Fibroblast of villous mesenchyme (primary cell): ENCODE measurements around the gene TNK2. TPM values are rescaled to one million over a fixed set of nuclear protein-coding genes. Genes with fewer than 3 reads are reported as not detected.
"Not testable (repeated sequence)": the region's sequence is repeated elsewhere in the genome, so short reads cannot be mapped to it uniquely, and the experiment has no call there.

Source experiments
- DNase-seq: peaks from one replicate; pipeline ENCODE4 v3.0.0-alpha.2; 2010; ENCODE audit warnings: low read depth
- H3K4me3 ChIP-seq: 2 replicates; pipeline ENCODE4 v1.5.1; 2011; ENCODE audit warnings: low read depth, mild to moderate bottlenecking, low read length
- total RNA-seq: library from RNA; depleted of rRNA; stranded (reverse); fragments of >200 nt; gene quantifications from 2 replicates; pipeline ENCODE4 v1.2.3, GENCODE V29; 2012
- TF ChIP-seq, protein P1 (sequence below): IDR thresholded peaks from 2 replicates; pipeline ENCODE4 v1.5.1; 2012; ENCODE audit warnings: low read depth, mild to moderate bottlenecking, low read length; ENCODE audit not compliant: insufficient read depth

The TNK2 gene
- total RNA-seq, 1 donor, result 12.1 TPM

GRCh38 chr3:195916291-195916690 is 7.9 kb upstream of the TNK2 start:
- TF ChIP-seq, protein P1, sequence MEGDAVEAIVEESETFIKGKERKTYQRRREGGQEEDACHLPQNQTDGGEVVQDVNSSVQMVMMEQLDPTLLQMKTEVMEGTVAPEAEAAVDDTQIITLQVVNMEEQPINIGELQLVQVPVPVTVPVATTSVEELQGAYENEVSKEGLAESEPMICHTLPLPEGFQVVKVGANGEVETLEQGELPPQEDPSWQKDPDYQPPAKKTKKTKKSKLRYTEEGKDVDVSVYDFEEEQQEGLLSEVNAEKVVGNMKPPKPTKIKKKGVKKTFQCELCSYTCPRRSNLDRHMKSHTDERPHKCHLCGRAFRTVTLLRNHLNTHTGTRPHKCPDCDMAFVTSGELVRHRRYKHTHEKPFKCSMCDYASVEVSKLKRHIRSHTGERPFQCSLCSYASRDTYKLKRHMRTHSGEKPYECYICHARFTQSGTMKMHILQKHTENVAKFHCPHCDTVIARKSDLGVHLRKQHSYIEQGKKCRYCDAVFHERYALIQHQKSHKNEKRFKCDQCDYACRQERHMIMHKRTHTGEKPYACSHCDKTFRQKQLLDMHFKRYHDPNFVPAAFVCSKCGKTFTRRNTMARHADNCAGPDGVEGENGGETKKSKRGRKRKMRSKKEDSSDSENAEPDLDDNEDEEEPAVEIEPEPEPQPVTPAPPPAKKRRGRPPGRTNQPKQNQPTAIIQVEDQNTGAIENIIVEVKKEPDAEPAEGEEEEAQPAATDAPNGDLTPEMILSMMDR, result no peak
- no peak for DNase-seq
- H3K4me3 ChIP-seq, result no peak overlapping the region

GRCh38 chr3:195914648-195915473 is 6.5 kb upstream of the TNK2 start:
- DNase-seq, result peak; percentile 95
- TF ChIP-seq, protein P1, result peak; percentile 97
- H3K4me3 ChIP-seq, result no peak overlapping the region

GRCh38 chr3:195914146-195914545 is 5.8 kb upstream of the TNK2 start:
- DNase-seq, H3K4me3 ChIP-seq: not testable (repeated sequence)

DNA sequence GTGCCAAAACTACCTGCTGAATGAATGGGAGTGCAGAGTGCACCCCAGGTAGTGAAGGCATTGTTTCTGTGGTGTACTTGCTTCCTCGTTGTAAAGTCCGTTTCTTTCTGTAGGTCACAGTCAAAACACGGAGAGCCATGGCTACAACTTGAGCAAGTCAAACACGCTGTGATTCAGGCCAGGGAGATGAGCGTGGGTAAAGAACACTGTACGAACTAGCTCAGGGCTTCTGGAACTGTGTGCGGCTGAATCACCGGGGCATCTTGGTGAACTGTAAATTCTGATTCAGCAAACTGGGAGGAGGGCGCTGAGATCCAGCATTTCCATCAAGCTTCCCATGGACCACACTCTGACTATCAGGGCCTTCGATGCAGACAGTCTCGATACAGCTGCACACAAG is 5.0 kb upstream of the TNK2 start:
- no peak for DNase-seq
- TF ChIP-seq, protein P1, result no peak
- H3K4me3 ChIP-seq, result no peak overlapping the region

- DNase-seq, result no peak
- TF ChIP-seq, protein P1, result no peak
These were observed 3.6 kb upstream of the TNK2 start for GRCh38 chr3:195911946-195912270.

DNA sequence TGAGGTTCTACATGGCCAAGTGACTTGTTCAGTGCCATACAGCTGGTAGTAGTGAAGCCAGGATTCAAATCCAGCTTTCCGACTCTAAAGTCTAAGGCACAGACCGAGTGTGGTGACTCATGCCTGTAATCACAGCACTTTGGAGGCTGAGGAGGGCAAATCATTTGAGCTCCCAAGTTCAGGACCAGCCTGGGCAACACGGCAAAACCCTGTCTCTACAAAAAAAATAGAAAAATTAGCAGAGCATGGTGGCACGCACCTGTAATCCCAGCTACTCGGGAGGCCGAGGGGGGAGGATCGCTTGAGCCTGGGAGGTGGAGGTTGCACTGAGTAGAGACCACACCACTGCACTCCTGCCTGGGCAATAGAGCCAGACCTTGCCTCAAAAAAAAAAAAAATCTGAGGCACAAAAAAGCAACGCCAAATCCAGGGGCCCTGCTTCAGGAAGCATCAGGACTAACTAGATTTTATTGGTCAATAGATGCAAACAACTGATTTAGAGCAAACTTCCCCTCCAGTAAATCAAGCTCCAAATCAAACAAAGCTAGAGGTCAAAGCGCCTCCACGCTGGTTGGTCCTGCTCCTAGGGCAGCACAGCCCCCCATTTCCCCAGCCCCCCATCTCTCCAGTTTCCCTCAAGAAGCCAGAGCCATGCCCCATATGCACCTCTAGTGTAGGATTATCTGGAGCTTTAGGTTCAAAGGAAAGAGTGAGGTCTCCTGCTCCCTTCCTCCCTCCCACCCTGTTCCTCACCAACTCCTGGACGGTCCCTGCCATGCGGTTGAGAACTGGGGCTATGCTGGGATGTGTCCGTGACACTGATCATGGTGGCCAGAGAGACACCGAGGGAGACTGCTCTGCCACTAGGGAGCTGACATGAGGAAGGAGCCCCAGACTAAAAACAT is 2.9 kb upstream of the TNK2 start:
- TF ChIP-seq, protein P1, result no peak
- DNase-seq, result no peak
- no peak overlapping the region for H3K4me3 ChIP-seq

More at GRCh38 chr3:195911946-195912270, 3.6 kb upstream of the TNK2 start:
- no peak overlapping the region for H3K4me3 ChIP-seq

GRCh38 chr3:195910499-195910845 is 2.1 kb upstream of the TNK2 start:
- TF ChIP-seq, protein P1, result no peak
- H3K4me3 ChIP-seq, result no peak overlapping the region
- no peak for DNase-seq
